Loucy (cell line): Measurements from ENCODE around the gene DAGLB.
"Not testable (repeated sequence)": the region's sequence is repeated elsewhere in the genome, so short reads cannot be mapped to it uniquely, and the experiment has no call there.

Experiments
- H2AFZ ChIP-seq: fragments of 200-600 bp; sonication (generic); 2 replicates; pipeline ENCODE4 v1.6.0; 2016; ENCODE audit warnings: antibody characterized with exemption, mild to moderate bottlenecking, low read length, moderate library complexity
- H3F3A ChIP-seq: fragments of 200-600 bp; 2 replicates; pipeline ENCODE4 v1.6.0; 2016; ENCODE audit warnings: antibody characterized with exemption, low read depth, mild to moderate bottlenecking
- H3K27me3 ChIP-seq: fragments of 200-600 bp; sonication (generic); 2 replicates; pipeline ENCODE4 v1.6.1; 2014; ENCODE audit warnings: low read length, mild to moderate bottlenecking; ENCODE audit not compliant: insufficient read depth, poor library complexity, severe bottlenecking
- H3K36me3 ChIP-seq: fragments of 200-600 bp; sonication (generic); 2 replicates; pipeline ENCODE4 v1.6.1; 2016; ENCODE audit warnings: low read length; ENCODE audit not compliant: insufficient read depth
- H3K4me1 ChIP-seq: fragments of 200-600 bp; sonication (generic); 2 replicates; pipeline ENCODE4 v1.5.1; 2014; ENCODE audit warnings: low read length, mild to moderate bottlenecking; ENCODE audit not compliant: insufficient read depth, poor library complexity, severe bottlenecking
- H3K4me2 ChIP-seq: fragments of 200-600 bp; sonication (generic); 2 replicates; pipeline ENCODE4 v1.6.0; 2014; ENCODE audit warnings: antibody characterized with exemption, low read length, low read depth, mild to moderate bottlenecking; ENCODE audit not compliant: poor library complexity, severe bottlenecking
- H3K4me3 ChIP-seq: fragments of 200-600 bp; sonication (generic); 2 replicates; pipeline ENCODE4 v1.5.1; 2014; ENCODE audit warnings: low read length, mild to moderate bottlenecking, mixed read lengths; ENCODE audit not compliant: poor library complexity, severe bottlenecking
- H3K79me2 ChIP-seq: fragments of 200-600 bp; sonication (generic); 2 replicates; pipeline ENCODE4 v1.6.1; 2014; ENCODE audit warnings: low read length; ENCODE audit not compliant: insufficient read depth
- H3K9ac ChIP-seq: fragments of 200-600 bp; sonication (generic); 2 replicates; pipeline ENCODE4 v1.6.0; 2014; ENCODE audit warnings: mild to moderate bottlenecking, low read depth, low read length, moderate library complexity; ENCODE audit not compliant: poor library complexity, severe bottlenecking
- H3K9me2 ChIP-seq: fragments of 200-600 bp; sonication (generic); replicated peaks from 2 replicates; pipeline ENCODE4 v1.6.1; 2016; ENCODE audit warnings: low read depth, low read length, mixed read lengths
- H3K9me3 ChIP-seq: fragments of 200-600 bp; sonication (generic); 2 replicates; pipeline ENCODE4 v1.6.1; 2014; ENCODE audit warnings: mild to moderate bottlenecking, antibody characterized with exemption, low read length, low read depth; ENCODE audit not compliant: insufficient read depth
- H4K20me1 ChIP-seq: fragments of 200-600 bp; sonication (generic); 2 replicates; pipeline ENCODE4 v1.6.0; 2014; ENCODE audit warnings: antibody characterized with exemption, low read length, mild to moderate bottlenecking; ENCODE audit not compliant: insufficient read depth, poor library complexity, severe bottlenecking
- CTCF ChIP-seq: fragments of 200-600 bp; sonication (generic); conservative IDR thresholded peaks from 2 replicates; pipeline ENCODE4 v1.5.1; 2014; ENCODE audit warnings: mild to moderate bottlenecking, antibody characterized with exemption, low read length
- EZH2phosphoT487 ChIP-seq: fragments of 200-600 bp; IDR thresholded peaks from 2 replicates; pipeline ENCODE4 v1.6.1; 2018; ENCODE audit warnings: antibody characterized with exemption, mild to moderate bottlenecking, moderate library complexity, borderline replicate concordance

The DAGLB gene

GRCh38 chr7:6465862-6466261 is 18.1 kb upstream of the DAGLB start:
- TF ChIP-seq CTCF, result no peak
- TF ChIP-seq EZH2phosphoT487, result no peak
- Histone ChIP-seq H3K36me3 (peaks cover 64% of the 10 kb centered on the region), H3F3A (no peaks in the 10 kb centered on the region), H3K4me2 (no peak overlapping the region), H4K20me1 (no peaks in the 10 kb centered on the region), H3K4me1 (no peaks in the 10 kb centered on the region), H3K79me2 (no peaks in the 10 kb centered on the region), H3K4me3 (no peak overlapping the region), H3K27me3 (no peaks in the 10 kb centered on the region), H3K9me2 (no peaks in the 10 kb centered on the region), H3K9me3 (no peaks in the 10 kb centered on the region), H2AFZ (no peak overlapping the region), H3K9ac (no peak overlapping the region)

GRCh38 chr7:6463609-6464008 is 15.9 kb upstream of the DAGLB start:
- not testable (repeated sequence) for H3K79me2 ChIP-seq, H3K4me3 ChIP-seq, H3K9me3 ChIP-seq, H3K4me1 ChIP-seq, H3K4me2 ChIP-seq, H4K20me1 ChIP-seq, H3K9ac ChIP-seq, H3K27me3 ChIP-seq, H3K9me2 ChIP-seq, H2AFZ ChIP-seq, H3F3A ChIP-seq
- peaks cover 51% of the 10 kb centered on the region for H3K36me3 ChIP-seq

- H3K36me3 ChIP-seq, result peaks cover 39% of the 10 kb centered on the region
- no peak overlapping the region for H3K4me3 ChIP-seq
- H3K9ac ChIP-seq, result no peak overlapping the region
- TF ChIP-seq EZH2phosphoT487, result no peak
- TF ChIP-seq CTCF, result no peak
- H3K27me3 ChIP-seq, result no peaks in the 10 kb centered on the region
- no peak overlapping the region for H3K4me2 ChIP-seq
- no peaks in the 10 kb centered on the region for H4K20me1 ChIP-seq
- H2AFZ ChIP-seq, result no peak overlapping the region
- no peaks in the 10 kb centered on the region for H3K9me3 ChIP-seq
- H3K9me2 ChIP-seq, result no peaks in the 10 kb centered on the region
- no peaks in the 10 kb centered on the region for H3K79me2 ChIP-seq
- no peaks in the 10 kb centered on the region for H3K4me1 ChIP-seq
- H3F3A ChIP-seq, result no peaks in the 10 kb centered on the region
Observed at GRCh38 chr7:6461946-6462550, 14.3 kb upstream of the DAGLB start.

- no peak for TF ChIP-seq EZH2phosphoT487
- TF ChIP-seq CTCF, result no peak
- Histone ChIP-seq H3K4me2 (no peak overlapping the region), H3K27me3 (no peaks in the 10 kb centered on the region), H3K4me1 (no peaks in the 10 kb centered on the region), H3K9me2 (no peaks in the 10 kb centered on the region), H4K20me1 (no peaks in the 10 kb centered on the region), H3K36me3 (peaks cover 29% of the 10 kb centered on the region; the same call in 1 of the 2 replicates), H3K9me3 (no peaks in the 10 kb centered on the region), H3K9ac (no peak overlapping the region), H3F3A (no peaks in the 10 kb centered on the region), H3K79me2 (no peaks in the 10 kb centered on the region), H2AFZ (no peak overlapping the region), H3K4me3 (no peak overlapping the region)
Observed at GRCh38 chr7:6460990-6461584, 13.3 kb upstream of the DAGLB start.
